ENCODE measurements around the gene VBP1. TPM values are rescaled to one million over a fixed set of nuclear protein-coding genes. Genes with fewer than 3 reads are reported as not detected.

The VBP1 gene
- total and polyA plus RNA-seq, 10 donors, result 24.1 to 42.1 (median 29.8) TPM

DNA sequence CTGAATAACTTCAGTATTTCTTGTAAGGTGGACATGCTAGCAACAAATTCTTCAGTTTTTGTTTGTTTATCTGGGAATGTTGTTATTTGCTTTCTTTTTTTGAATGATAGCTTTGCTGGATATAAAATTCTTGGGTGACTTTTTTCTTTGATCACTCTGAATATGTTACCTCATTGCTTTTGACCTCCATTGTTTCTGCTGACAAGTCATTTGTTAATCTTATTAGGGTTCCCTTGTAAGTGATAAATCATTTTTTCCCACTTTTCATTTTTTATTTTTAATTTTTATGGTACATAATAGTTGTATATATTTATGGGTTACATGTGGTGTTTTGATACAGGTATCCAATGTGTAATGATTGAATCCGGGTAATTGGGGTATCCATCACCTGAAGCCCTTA is 54.7 kb downstream of the VBP1 start:
- 89 to 100% (median 92%) methylated on average over 1 of the region's 1 CpG for WGBS, 5 donors
- Histone ChIP-seq H3K4me3 (no peak overlapping the region), H3K27me3 (replicated peaks in 1 of 7) (no peaks in the 10 kb centered on the region), H3K4me1 (no peaks in the 10 kb centered on the region), H3K27ac (no peak overlapping the region), H3K9me3 (peaks cover 0 to 22% (median 9%) of the 10 kb centered on the region in 8 donors), H3K36me3 (no peaks in the 10 kb centered on the region)
- intact Hi-C loops (cut with DNase I; ENCODE audit: low total_unique reads), result no loop called here
- no peak for DNase-seq
- TF ChIP-seq POLR2AphosphoS5 (IDR thresholded peaks at IDR 0.05) (no peak), POLR2A (IDR thresholded peaks at IDR 0.05) (no peak)
- TF ChIP-seq, protein P1, sequence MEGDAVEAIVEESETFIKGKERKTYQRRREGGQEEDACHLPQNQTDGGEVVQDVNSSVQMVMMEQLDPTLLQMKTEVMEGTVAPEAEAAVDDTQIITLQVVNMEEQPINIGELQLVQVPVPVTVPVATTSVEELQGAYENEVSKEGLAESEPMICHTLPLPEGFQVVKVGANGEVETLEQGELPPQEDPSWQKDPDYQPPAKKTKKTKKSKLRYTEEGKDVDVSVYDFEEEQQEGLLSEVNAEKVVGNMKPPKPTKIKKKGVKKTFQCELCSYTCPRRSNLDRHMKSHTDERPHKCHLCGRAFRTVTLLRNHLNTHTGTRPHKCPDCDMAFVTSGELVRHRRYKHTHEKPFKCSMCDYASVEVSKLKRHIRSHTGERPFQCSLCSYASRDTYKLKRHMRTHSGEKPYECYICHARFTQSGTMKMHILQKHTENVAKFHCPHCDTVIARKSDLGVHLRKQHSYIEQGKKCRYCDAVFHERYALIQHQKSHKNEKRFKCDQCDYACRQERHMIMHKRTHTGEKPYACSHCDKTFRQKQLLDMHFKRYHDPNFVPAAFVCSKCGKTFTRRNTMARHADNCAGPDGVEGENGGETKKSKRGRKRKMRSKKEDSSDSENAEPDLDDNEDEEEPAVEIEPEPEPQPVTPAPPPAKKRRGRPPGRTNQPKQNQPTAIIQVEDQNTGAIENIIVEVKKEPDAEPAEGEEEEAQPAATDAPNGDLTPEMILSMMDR (IDR thresholded peaks at IDR 0.05 in 8 of 11, conservative IDR thresholded peaks at IDR 0.05 in 3 of 11), result no peak

DNA sequence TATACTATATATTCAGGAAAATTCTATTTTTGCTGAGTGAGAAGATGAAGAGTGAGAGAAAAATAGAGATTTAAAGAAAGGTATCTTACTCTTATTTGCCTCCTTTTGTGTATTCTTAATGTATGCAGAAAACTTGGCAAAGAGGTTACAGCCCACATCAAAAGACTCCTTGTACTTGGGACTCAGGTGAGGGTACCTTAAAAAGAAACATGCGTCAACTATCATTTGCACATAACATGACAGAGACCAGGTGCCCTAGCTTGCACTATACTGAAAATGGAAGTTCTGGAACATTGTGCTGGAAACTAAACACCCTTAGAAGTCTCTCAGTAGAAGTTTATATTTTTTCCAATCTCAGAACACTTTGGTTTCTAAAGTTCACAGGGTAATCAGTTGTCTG is 63.6 kb downstream of the VBP1 start:
- WGBS, 5 donors, result 80 to 96% (median 94%) methylated on average over 1 of the region's 1 CpG
- peaks cover 0 to 26% (median 0%) of the 10 kb centered on the region in 6 donors for H3K36me3 ChIP-seq

More for the DNA sequence above, 63.6 kb downstream of the VBP1 start:
- Histone ChIP-seq H3K9me3 (no peaks in the 10 kb centered on the region), H3K27ac (no peak overlapping the region), H3K27me3 (replicated peaks in 1 of 7) (no peaks in the 10 kb centered on the region), H3K4me3 (no peak overlapping the region), H3K4me1 (no peaks in the 10 kb centered on the region)
- intact Hi-C loops (cut with DNase I; ENCODE audit: low total_unique reads), result no loop called here
- no peak for TF ChIP-seq POLR2AphosphoS5 (IDR thresholded peaks at IDR 0.05)
- TF ChIP-seq, protein P1 (IDR thresholded peaks at IDR 0.05 in 8 of 11, conservative IDR thresholded peaks at IDR 0.05 in 3 of 11), result no peak
- no peak for TF ChIP-seq POLR2A (IDR thresholded peaks at IDR 0.05)
- DNase-seq, result no peak

Other genes with a start within 250 kb of the VBP1 start
- gene F8, start 193.7 kb upstream of the VBP1 start, total RNA-seq, result 100 to 1,000 TPM in 1 of 7 donors, 10 to 100 TPM in 6; 53.2 to 135 (median 75.6) TPM
- gene F8, start 193.7 kb upstream of the VBP1 start, polyA plus RNA-seq, result 10 to 100 TPM in 1 of 3 donors, 1 to 10 TPM in 2; 3.4 to 12.1 (median 9.3) TPM
- 10 to 100 TPM; 29.3 to 66.3 (median 52.7) TPM for gene FUNDC2, start 189.6 kb upstream of the VBP1 start, total RNA-seq
- gene FUNDC2, start 189.6 kb upstream of the VBP1 start, polyA plus RNA-seq, result 100 to 1,000 TPM in 2 of 3 donors, 10 to 100 TPM in 1; 68.4 to 113 (median 109) TPM
- gene CMC4, start 145.3 kb upstream of the VBP1 start, total RNA-seq, result 10 to 100 TPM in 2 of 7 donors, 1 to 10 TPM in 5; 3.1 to 14.2 (median 4.9) TPM
- gene CMC4, start 145.3 kb upstream of the VBP1 start, polyA plus RNA-seq, result 10 to 100 TPM; 15.2 to 21.7 (median 19.2) TPM
- gene MTCP1, start 145.3 kb upstream of the VBP1 start, total RNA-seq, result 10 to 100 TPM in 4 of 7 donors, 1 to 10 TPM in 3; 1.2 to 16.8 (median 12.9) TPM
- 10 to 100 TPM; 21.1 to 33.0 (median 31.4) TPM for gene MTCP1, start 145.3 kb upstream of the VBP1 start, polyA plus RNA-seq
- gene BRCC3, start 145.0 kb upstream of the VBP1 start, total RNA-seq, result 10 to 100 TPM in 6 of 7 donors, 1 to 10 TPM in 1; 8.6 to 17.8 (median 16.5) TPM
- gene BRCC3, start 145.0 kb upstream of the VBP1 start, polyA plus RNA-seq, result 1 to 10 TPM; 5.8 to 8.8 (median 7.9) TPM
- 1 to 10 TPM; 3.6 to 8.3 (median 4.4) TPM for gene RAB39B, start 48.0 kb downstream of the VBP1 start, total RNA-seq
- gene RAB39B, start 48.0 kb downstream of the VBP1 start, polyA plus RNA-seq, result 1 to 10 TPM; 3.3 to 4.3 (median 3.9) TPM
- 100 to 1,000 TPM in 1 of 7 donors, 10 to 100 TPM in 6; 50.6 to 106 (median 76.6) TPM for gene CLIC2, start 118.2 kb downstream of the VBP1 start, total RNA-seq
- 10 to 100 TPM; 18.3 to 32.6 (median 29.3) TPM for gene CLIC2, start 118.2 kb downstream of the VBP1 start, polyA plus RNA-seq
- gene F8A2, start 165.6 kb downstream of the VBP1 start, total RNA-seq, result not detected
- not detected for gene F8A2, start 165.6 kb downstream of the VBP1 start, polyA plus RNA-seq
- 10 to 100 TPM in 3 of 7 donors, 1 to 10 TPM in 2, under 1 TPM in 1, not detected in 1; 0.64 to 26.4 (median 9.5) TPM for gene F8A3, start 242.2 kb downstream of the VBP1 start, total RNA-seq
- gene F8A3, start 242.2 kb downstream of the VBP1 start, polyA plus RNA-seq, result 1 to 10 TPM in 2 of 3 donors, not detected in 1; 4.5 to 5.1 TPM